Measurements from ENCODE around the gene GBE1. TPM values are rescaled to one million over a fixed set of nuclear protein-coding genes. Genes with fewer than 3 reads are reported as not detected.
A peak's percentile ranks its signal among the peaks of the same experiment; 100 is the strongest.
"Not testable (repeated sequence)": the region's sequence is repeated elsewhere in the genome, so short reads cannot be mapped to it uniquely, and the experiment has no call there.

Gene GBE1
- total RNA-seq, 1 donor from 2014 or later, result 24.6 TPM

DNA sequence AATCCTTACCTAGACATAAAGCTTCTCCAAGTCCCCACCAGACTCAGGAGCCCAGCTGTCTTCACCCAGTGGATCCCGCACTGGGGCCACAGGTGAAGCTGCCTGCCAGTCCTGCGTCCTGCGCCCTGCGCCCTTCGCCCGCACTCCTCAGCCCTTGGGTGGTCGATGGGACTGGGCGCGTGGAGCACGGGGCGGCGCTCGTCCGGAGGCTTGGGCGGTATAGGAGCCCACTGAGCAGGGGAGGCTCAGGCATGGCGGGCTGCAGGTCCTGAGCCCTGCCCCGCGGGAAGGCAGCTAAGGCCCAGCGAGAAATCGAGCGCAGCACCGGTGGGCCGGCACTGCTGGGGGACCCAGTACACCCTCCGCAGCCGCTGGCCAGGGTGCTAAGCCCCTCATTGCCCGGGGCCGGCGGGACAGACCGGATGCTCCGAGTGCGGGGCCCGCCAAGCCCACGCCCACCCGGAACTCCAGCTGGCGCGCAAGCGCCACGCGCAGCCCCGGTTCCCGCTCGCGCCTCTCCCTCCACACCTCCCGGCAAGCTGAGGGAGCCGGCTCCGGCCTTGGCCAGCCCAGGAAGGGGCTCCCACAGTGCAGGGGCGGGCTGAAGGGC lies 5.9 kb upstream of the GBE1 start:
- H3K36me3 Mint-ChIP-seq (ENCODE audit: low read depth); intact Hi-C loops (cut with micrococcal nuclease): not testable (repeated sequence)

GRCh38 chr3:81765400-81765799 lies 4.0 kb upstream of the GBE1 start:
- peaks cover 12% of the 10 kb centered on the region for H3K4me1 Mint-ChIP-seq (ENCODE audit: low read depth)
- H3K27me3 Mint-ChIP-seq (ENCODE audit: insufficient read depth), result no peaks in the 10 kb centered on the region
- no peaks in the 10 kb centered on the region for H3K9me3 Mint-ChIP-seq
- no peak overlapping the region for H3K4me3 Mint-ChIP-seq
- intact Hi-C loops (cut with micrococcal nuclease), result no loop called here
- no peak overlapping the region for H3K27ac Mint-ChIP-seq
- no peak for DNase-seq (ENCODE audit: low spot score)
- peaks cover 4% of the 10 kb centered on the region for H3K36me3 Mint-ChIP-seq (ENCODE audit: low read depth)

More for the DNA sequence above, 5.9 kb upstream of the GBE1 start:
- not testable (repeated sequence) for H3K9me3 Mint-ChIP-seq; H3K27me3 Mint-ChIP-seq (ENCODE audit: insufficient read depth); H3K4me1 Mint-ChIP-seq (ENCODE audit: low read depth); H3K4me3 Mint-ChIP-seq; H3K27ac Mint-ChIP-seq; DNase-seq (ENCODE audit: low spot score)

DNA sequence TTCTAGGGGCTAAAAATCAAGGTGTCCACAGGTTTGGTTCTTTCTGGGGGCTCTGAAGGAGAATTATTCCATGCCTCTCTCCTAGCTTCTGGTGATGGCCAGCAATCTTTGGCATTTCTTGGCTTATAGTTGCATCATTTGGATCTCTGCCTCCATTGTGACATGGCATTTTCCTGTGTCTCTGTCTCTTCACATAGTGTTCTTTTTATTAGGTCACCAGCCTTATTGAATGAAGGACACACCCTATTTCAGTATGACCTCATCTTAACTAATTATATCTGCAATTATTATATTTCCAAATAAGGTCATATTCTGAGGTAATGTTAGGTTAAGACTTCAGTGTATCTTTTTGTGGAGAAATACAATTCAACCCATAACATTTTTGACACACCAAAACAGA lies 3.2 kb upstream of the GBE1 start:
- no peak overlapping the region for H3K4me3 Mint-ChIP-seq
- H3K36me3 Mint-ChIP-seq (ENCODE audit: low read depth), result peaks cover 6% of the 10 kb centered on the region
- no peak for DNase-seq (ENCODE audit: low spot score)
- H3K27me3 Mint-ChIP-seq (ENCODE audit: insufficient read depth), result no peaks in the 10 kb centered on the region
- no peaks in the 10 kb centered on the region for H3K9me3 Mint-ChIP-seq
- intact Hi-C loops (cut with micrococcal nuclease), result no loop called here
- no peak overlapping the region for H3K27ac Mint-ChIP-seq
- H3K4me1 Mint-ChIP-seq (ENCODE audit: low read depth), result peaks cover 20% of the 10 kb centered on the region

DNA sequence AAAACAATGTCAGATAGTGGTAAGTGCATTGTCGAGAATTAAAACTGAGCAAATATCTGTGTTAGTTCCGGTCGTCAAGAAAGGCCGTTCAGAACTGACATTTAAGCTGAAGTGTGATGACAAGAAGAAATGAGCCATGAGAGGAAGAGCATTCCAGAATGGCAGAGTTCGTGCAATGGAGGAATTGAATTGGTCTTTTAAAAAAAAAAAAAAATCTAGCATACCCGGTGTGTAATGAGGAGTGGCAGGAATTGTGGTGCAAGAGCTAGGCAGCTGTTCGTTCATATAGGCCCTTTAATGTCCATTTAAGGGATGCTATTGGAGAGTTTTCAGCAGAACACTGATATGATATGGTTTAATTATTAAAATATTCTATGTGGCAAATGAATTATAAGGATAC lies 2.6 kb upstream of the GBE1 start:
- H3K27ac Mint-ChIP-seq, result no peak overlapping the region
- no peak overlapping the region for H3K4me3 Mint-ChIP-seq
- peaks cover 4% of the 10 kb centered on the region for H3K9me3 Mint-ChIP-seq
- peaks cover 26% of the 10 kb centered on the region for H3K4me1 Mint-ChIP-seq (ENCODE audit: low read depth)
- peaks cover 13% of the 10 kb centered on the region for H3K36me3 Mint-ChIP-seq (ENCODE audit: low read depth)
- no peaks in the 10 kb centered on the region for H3K27me3 Mint-ChIP-seq (ENCODE audit: insufficient read depth)
- intact Hi-C loops (cut with micrococcal nuclease), result no loop called here
- no peak for DNase-seq (ENCODE audit: low spot score)

DNA sequence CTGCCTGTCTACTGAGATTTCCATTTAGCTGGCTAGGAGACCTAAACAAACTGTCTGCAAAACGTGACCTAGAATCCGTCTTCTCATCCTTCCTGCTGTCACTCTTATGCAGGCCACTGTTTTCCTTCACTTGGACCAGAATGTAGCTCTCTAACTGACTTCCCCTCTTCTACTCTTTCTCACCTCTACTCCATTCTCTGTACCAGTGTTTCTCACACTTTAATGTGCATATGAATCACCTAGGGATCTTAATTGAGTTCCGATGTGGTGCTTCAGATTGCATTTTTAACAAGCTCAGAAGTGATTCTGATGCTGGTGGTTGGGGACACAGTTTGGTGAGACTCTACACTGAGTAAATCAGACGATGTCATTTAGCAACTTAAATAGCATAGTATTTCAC lies 1.6 kb upstream of the GBE1 start:
- Mint-ChIP-seq H3K4me1 (ENCODE audit: low read depth) (peaks cover 36% of the 10 kb centered on the region), H3K27ac (peak overlapping the region; percentile 46), H3K27me3 (ENCODE audit: insufficient read depth) (no peaks in the 10 kb centered on the region), H3K4me3 (peak overlapping the region; percentile 60), H3K36me3 (ENCODE audit: low read depth) (peaks cover 22% of the 10 kb centered on the region), H3K9me3 (peaks cover 12% of the 10 kb centered on the region)
- DNase-seq (ENCODE audit: low spot score), result no peak
- intact Hi-C loops (cut with micrococcal nuclease), result no loop called here

DNA sequence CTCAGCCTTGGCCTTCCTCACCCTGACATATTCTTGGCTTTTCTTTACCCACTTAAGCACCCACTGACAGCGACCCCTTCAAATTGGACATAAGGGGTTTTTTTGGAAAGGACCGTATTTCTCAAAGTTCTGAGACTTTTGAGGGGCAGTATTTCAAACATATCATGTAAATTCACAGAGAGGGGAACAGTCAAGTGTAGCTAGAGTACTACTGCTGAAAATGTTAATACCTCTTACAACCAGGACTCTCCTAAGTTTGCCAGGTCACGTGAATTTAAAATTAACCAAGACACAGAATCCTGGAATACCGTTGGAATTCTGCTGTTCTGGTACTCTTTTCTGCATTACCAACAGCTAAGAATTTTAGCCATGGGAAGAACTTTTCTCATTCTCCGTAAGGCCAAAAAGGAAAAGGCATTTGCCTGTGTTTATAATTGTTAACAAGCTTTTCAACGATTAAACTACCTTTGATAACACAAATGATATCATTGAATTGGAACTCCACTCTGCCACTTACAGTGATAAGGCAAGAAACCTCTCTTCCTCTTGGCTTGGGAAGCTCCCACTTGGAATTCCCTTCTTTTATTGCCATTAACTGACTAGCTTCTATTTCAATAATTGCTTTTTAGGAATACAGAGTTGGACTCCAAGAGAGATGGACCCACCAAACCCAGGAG lies 597 bp upstream of the GBE1 start:
- H3K27ac Mint-ChIP-seq, result peak overlapping the region; percentile 90
- intact Hi-C loops (cut with micrococcal nuclease), result no loop called here
- H3K36me3 Mint-ChIP-seq (ENCODE audit: low read depth), result peaks cover 31% of the 10 kb centered on the region
- H3K4me3 Mint-ChIP-seq, result peak overlapping the region; percentile 94
- H3K27me3 Mint-ChIP-seq (ENCODE audit: insufficient read depth), result no peaks in the 10 kb centered on the region
- no peak for DNase-seq (ENCODE audit: low spot score)
- peaks cover 16% of the 10 kb centered on the region for H3K9me3 Mint-ChIP-seq
- H3K4me1 Mint-ChIP-seq (ENCODE audit: low read depth), result peaks cover 42% of the 10 kb centered on the region

GRCh38 chr3:81760215-81760614 lies 1.2 kb downstream of the GBE1 start:
- Mint-ChIP-seq H3K4me3 (peak overlapping the region; percentile 94), H3K27me3 (ENCODE audit: insufficient read depth) (no peaks in the 10 kb centered on the region), H3K4me1 (ENCODE audit: low read depth) (peaks cover 46% of the 10 kb centered on the region), H3K9me3 (peaks cover 16% of the 10 kb centered on the region), H3K36me3 (ENCODE audit: low read depth) (peaks cover 42% of the 10 kb centered on the region), H3K27ac (peak overlapping the region; percentile 97)
- DNase-seq (ENCODE audit: low spot score), result no peak
- intact Hi-C loops (cut with micrococcal nuclease), result no loop called here

- H3K4me1 Mint-ChIP-seq (ENCODE audit: low read depth), result peaks cover 51% of the 10 kb centered on the region
- peaks cover 49% of the 10 kb centered on the region for H3K36me3 Mint-ChIP-seq (ENCODE audit: low read depth)
- H3K27ac Mint-ChIP-seq; DNase-seq (ENCODE audit: low spot score); intact Hi-C loops (cut with micrococcal nuclease); H3K27me3 Mint-ChIP-seq (ENCODE audit: insufficient read depth); H3K4me3 Mint-ChIP-seq: not testable (repeated sequence)
- peaks cover 29% of the 10 kb centered on the region for H3K9me3 Mint-ChIP-seq
Measured at GRCh38 chr3:81758771-81759170, 2.7 kb downstream of the GBE1 start.

GRCh38 chr3:81758275-81758674 lies 3.2 kb downstream of the GBE1 start:
- peaks cover 55% of the 10 kb centered on the region for H3K4me1 Mint-ChIP-seq (ENCODE audit: low read depth)
- intact Hi-C loops (cut with micrococcal nuclease), result no loop called here
- H3K27ac Mint-ChIP-seq, result no peak overlapping the region
- H3K27me3 Mint-ChIP-seq (ENCODE audit: insufficient read depth), result no peaks in the 10 kb centered on the region
- H3K4me3 Mint-ChIP-seq, result no peak overlapping the region
- H3K36me3 Mint-ChIP-seq (ENCODE audit: low read depth), result peaks cover 49% of the 10 kb centered on the region
- DNase-seq (ENCODE audit: low spot score), result no peak
- H3K9me3 Mint-ChIP-seq, result peaks cover 29% of the 10 kb centered on the region

- Mint-ChIP-seq H3K9me3 (peaks cover 23% of the 10 kb centered on the region), H3K4me3 (no peak overlapping the region), H3K4me1 (ENCODE audit: low read depth) (peaks cover 33% of the 10 kb centered on the region), H3K36me3 (ENCODE audit: low read depth) (peaks cover 36% of the 10 kb centered on the region), H3K27me3 (ENCODE audit: insufficient read depth) (no peaks in the 10 kb centered on the region), H3K27ac (no peak overlapping the region)
- DNase-seq (ENCODE audit: low spot score), result no peak
- intact Hi-C loops (cut with micrococcal nuclease), result no loop called here
Measured at GRCh38 chr3:81753416-81754027, 7.9 kb downstream of the GBE1 start.

- H3K36me3 Mint-ChIP-seq (ENCODE audit: low read depth), result peaks cover 27% of the 10 kb centered on the region
- no peak overlapping the region for H3K4me3 Mint-ChIP-seq
- intact Hi-C loops (cut with micrococcal nuclease), result no loop called here
- H3K9me3 Mint-ChIP-seq, result peaks cover 14% of the 10 kb centered on the region
- DNase-seq (ENCODE audit: low spot score), result no peak
- peaks cover 24% of the 10 kb centered on the region for H3K4me1 Mint-ChIP-seq (ENCODE audit: low read depth)
- H3K27me3 Mint-ChIP-seq (ENCODE audit: insufficient read depth), result no peaks in the 10 kb centered on the region
- no peak overlapping the region for H3K27ac Mint-ChIP-seq
Measured at GRCh38 chr3:81752604-81753003, 8.8 kb downstream of the GBE1 start.

DNA sequence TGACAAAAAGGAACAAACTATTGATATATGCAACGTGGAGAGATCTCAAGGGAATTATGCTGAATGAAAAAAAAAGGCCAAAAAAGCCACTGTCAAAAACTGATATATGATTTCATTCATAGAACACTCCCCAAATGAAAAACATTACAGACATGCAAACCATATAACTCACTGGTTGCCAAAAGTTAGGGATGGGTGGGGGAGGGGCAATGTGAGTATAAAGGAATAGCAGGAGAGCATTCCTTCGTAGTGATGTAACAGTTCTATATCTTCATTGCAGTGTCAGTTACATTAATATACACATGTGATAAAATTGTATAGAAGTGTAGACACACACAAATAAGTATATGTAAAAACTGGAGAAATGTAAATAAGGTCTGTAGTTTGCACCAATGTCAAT lies 12.2 kb downstream of the GBE1 start:
- intact Hi-C loops (cut with micrococcal nuclease), result no loop called here
- Mint-ChIP-seq H3K36me3 (ENCODE audit: low read depth) (peaks cover 5% of the 10 kb centered on the region), H3K4me1 (ENCODE audit: low read depth) (peaks cover 18% of the 10 kb centered on the region), H3K4me3 (no peak overlapping the region), H3K27ac (no peak overlapping the region), H3K27me3 (ENCODE audit: insufficient read depth) (no peaks in the 10 kb centered on the region), H3K9me3 (peaks cover 4% of the 10 kb centered on the region)
- no peak for DNase-seq (ENCODE audit: low spot score)

GRCh38 chr3:81747280-81747679 lies 14.2 kb downstream of the GBE1 start:
- DNase-seq (ENCODE audit: low spot score); H3K27ac Mint-ChIP-seq; H3K27me3 Mint-ChIP-seq (ENCODE audit: insufficient read depth); H3K9me3 Mint-ChIP-seq; intact Hi-C loops (cut with micrococcal nuclease); H3K4me3 Mint-ChIP-seq; H3K36me3 Mint-ChIP-seq (ENCODE audit: low read depth): not testable (repeated sequence)
- peaks cover 14% of the 10 kb centered on the region for H3K4me1 Mint-ChIP-seq (ENCODE audit: low read depth)

Measured in activated T-helper 1 cell treated with anti-CD3 and anti-CD28 coated beads, Interleukin-12 subunit alpha, Interleukin-12 subunit beta, Interleukin-2, Interleukin-4 antibody, amounts not matched to agents 30 ng/mL and 10 ng/mL and 1 ng/mL, durations not matched to agents 14 hours and 24 hours and 36 hours (primary cell).